Vagina (tissue), 2 donors: ENCODE data around the gene FAM78B. TPM values are rescaled to one million over a fixed set of nuclear protein-coding genes. Genes with fewer than 3 reads are reported as not detected.
A peak's percentile ranks its signal among the peaks of the same experiment; 100 is the strongest.

ENCODE experiments used
- DNase-seq, 2 donors: peaks; one replicate each; pipeline ENCODE4 v3.0.0-alpha.2; 2017; ENCODE audit errors: extremely low spot score in 2 of 2
- H3K27ac ChIP-seq: fragments of 200-600 bp; sonication (generic); one replicate; pipeline ENCODE4 v1.5.1; 2019
- H3K27me3 ChIP-seq: fragments of 200-600 bp; sonication (generic); one replicate; pipeline ENCODE4 v1.5.1; 2019
- H3K36me3 ChIP-seq, 2 donors: fragments of 200-600 bp; sonication (generic); one replicate each; pipeline ENCODE4 v1.5.1; 2017 to 2019
- H3K4me1 ChIP-seq: fragments of 200-600 bp; sonication (generic); one replicate; pipeline ENCODE4 v1.5.1; 2019
- H3K4me3 ChIP-seq, 2 donors: fragments of 200-600 bp; sonication (generic); 1 replicate in 1 of 2; 2 replicates in 1 of 2; pipeline ENCODE4 v1.5.1; 2016 to 2019
- H3K9me3 ChIP-seq: fragments of 200-600 bp; sonication (generic); one replicate; pipeline ENCODE4 v1.5.1; 2019
- CTCF ChIP-seq, 3 experiments: fragments of 450-650 bp in 2 of 3; fragments of 200-600 bp in 1 of 3; sonication (generic) in 1 of 3; IDR thresholded peaks; one replicate each; pipeline ENCODE4 v1.5.1; 2017 to 2019; ENCODE audit warnings: antibody characterized with exemption in 3 of 3, mild to moderate bottlenecking in 2 of 3, moderate library complexity in 2 of 3
- POLR2A ChIP-seq, 2 donors: fragments of 450-650 bp; IDR thresholded peaks; one replicate each; pipeline ENCODE4 v1.6.1; 2017; ENCODE audit warnings: antibody characterized with exemption in 2 of 2, mild to moderate bottlenecking in 2 of 2, moderate library complexity in 2 of 2
- POLR2AphosphoS5 ChIP-seq, 2 donors: sonication (generic); formaldehyde crosslinking; IDR thresholded peaks; one replicate each; pipeline ENCODE4 v1.9.0; 2017; ENCODE audit warnings: antibody characterized with exemption in 2 of 2, mild to moderate bottlenecking in 2 of 2, low read depth in 1 of 2; ENCODE audit not compliant: insufficient read depth in 1 of 2
- intact Hi-C: fragments of 100-400 bp; cut with DNase I; formaldehyde crosslinking; loops from one replicate; pipeline ENCODE4 v1.15.1; 2023
- total RNA-seq: library from RNA; depleted of rRNA; stranded (reverse); fragments of >200 nt; gene quantifications from one replicate; pipeline ENCODE4 v1.2.3, GENCODE V29; 2016

The FAM78B gene
- total RNA-seq, 1 donor from 2014 or later = 4.4 TPM

DNA sequence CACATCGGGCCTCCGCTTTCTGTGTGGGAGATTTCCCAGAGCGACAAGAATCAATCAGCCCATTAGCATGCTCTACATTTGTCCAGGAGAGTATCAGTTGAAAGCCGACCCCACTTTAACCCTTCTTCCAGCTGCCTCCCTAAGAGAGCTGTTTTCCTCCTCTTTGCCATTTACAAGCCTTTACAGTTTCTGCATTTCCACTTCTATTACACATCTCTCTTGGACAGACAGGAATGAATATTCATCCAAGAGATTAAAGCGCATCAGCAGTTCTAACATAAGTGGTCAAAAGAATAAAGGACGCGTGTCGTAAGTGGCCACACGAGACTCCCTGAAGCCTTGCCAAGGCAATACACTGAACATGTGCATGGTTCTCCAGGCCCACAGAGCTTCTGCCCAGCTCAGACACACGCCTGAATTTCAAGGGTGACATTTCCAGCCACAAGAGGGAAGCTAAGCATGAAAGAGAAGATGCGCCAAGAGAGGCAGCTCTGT, 47.3 kb downstream of the FAM78B start:
- DNase-seq = peak; percentile 22 to 40
- no peaks in the 10 kb centered on the region for H3K27me3 ChIP-seq
- no peak overlapping the region for H3K4me3 ChIP-seq
- H3K36me3 ChIP-seq = no peaks in the 10 kb centered on the region
- no peaks in the 10 kb centered on the region for H3K4me1 ChIP-seq
- intact Hi-C loops = no loop called here
- H3K27ac ChIP-seq = no peak overlapping the region
- TF ChIP-seq CTCF (IDR thresholded peaks at IDR 0.05) (no peak), POLR2A (IDR thresholded peaks at IDR 0.05) (no peak), POLR2AphosphoS5 (IDR thresholded peaks at IDR 0.05; ENCODE audit: insufficient read depth in 1 of 2, low read depth in 1 of 2) (no peak)
- no peaks in the 10 kb centered on the region for H3K9me3 ChIP-seq

- no peak overlapping the region for H3K4me3 ChIP-seq
- no peak overlapping the region for H3K27ac ChIP-seq
- intact Hi-C loops = no loop called here
- H3K27me3 ChIP-seq = no peaks in the 10 kb centered on the region
- no peaks in the 10 kb centered on the region for H3K36me3 ChIP-seq
- peak in 1 of 2 donors; percentile 71 for DNase-seq
- H3K9me3 ChIP-seq = no peaks in the 10 kb centered on the region
- TF ChIP-seq POLR2A (IDR thresholded peaks at IDR 0.05) = no peak
- no peak for TF ChIP-seq CTCF (IDR thresholded peaks at IDR 0.05)
- no peak for TF ChIP-seq POLR2AphosphoS5 (IDR thresholded peaks at IDR 0.05; ENCODE audit: insufficient read depth in 1 of 2, low read depth in 1 of 2)
- H3K4me1 ChIP-seq = no peaks in the 10 kb centered on the region
Observed at GRCh38 chr1:166117776-166118175, 49.0 kb downstream of the FAM78B start.

- H3K4me3 ChIP-seq = no peak overlapping the region
- H3K27ac ChIP-seq = no peak overlapping the region
- TF ChIP-seq POLR2A (IDR thresholded peaks at IDR 0.05) (no peak), CTCF (IDR thresholded peaks at IDR 0.05) (no peak), POLR2AphosphoS5 (IDR thresholded peaks at IDR 0.05; ENCODE audit: insufficient read depth in 1 of 2, low read depth in 1 of 2) (no peak)
- H3K27me3 ChIP-seq = no peaks in the 10 kb centered on the region
- intact Hi-C loops = no loop called here
- no peaks in the 10 kb centered on the region for H3K36me3 ChIP-seq
- no peaks in the 10 kb centered on the region for H3K4me1 ChIP-seq
- H3K9me3 ChIP-seq = no peaks in the 10 kb centered on the region
- peak; percentile 58 to 70 for DNase-seq
Observed at GRCh38 chr1:166116026-166116425, 50.8 kb downstream of the FAM78B start.

GRCh38 chr1:166114419-166114818, 52.4 kb downstream of the FAM78B start:
- Histone ChIP-seq H3K9me3 (no peaks in the 10 kb centered on the region), H3K4me1 (no peaks in the 10 kb centered on the region), H3K27me3 (no peaks in the 10 kb centered on the region), H3K36me3 (no peaks in the 10 kb centered on the region), H3K27ac (no peak overlapping the region), H3K4me3 (no peak overlapping the region)
- intact Hi-C loops = no loop called here
- TF ChIP-seq POLR2AphosphoS5 (IDR thresholded peaks at IDR 0.05; ENCODE audit: insufficient read depth in 1 of 2, low read depth in 1 of 2) (no peak), POLR2A (IDR thresholded peaks at IDR 0.05) (no peak), CTCF (IDR thresholded peaks at IDR 0.05) (no peak)
- DNase-seq = peak in 1 of 2 donors; percentile 37

DNA sequence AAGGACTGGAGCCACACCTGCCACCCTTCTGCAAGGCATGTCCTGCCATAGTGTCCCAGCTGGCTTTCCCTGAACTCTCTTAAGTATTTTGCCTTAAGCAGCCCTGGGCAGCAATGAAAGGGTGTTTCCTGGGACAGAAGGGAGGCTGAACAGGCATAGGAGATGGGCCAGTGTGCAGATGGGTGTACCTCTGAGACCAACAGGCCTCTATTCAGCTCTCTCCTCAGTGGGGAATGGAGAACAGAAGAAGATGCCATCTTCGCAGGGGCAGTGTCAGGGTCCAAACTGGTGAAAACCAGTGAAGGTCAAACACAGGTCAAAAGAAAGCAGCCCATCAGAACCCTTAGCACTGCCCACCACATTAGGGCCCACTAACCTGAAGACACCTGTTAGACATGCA, 53.2 kb downstream of the FAM78B start:
- Histone ChIP-seq H3K4me3 (no peak overlapping the region), H3K36me3 (no peaks in the 10 kb centered on the region), H3K27ac (no peak overlapping the region), H3K9me3 (no peaks in the 10 kb centered on the region), H3K27me3 (no peaks in the 10 kb centered on the region), H3K4me1 (no peaks in the 10 kb centered on the region)
- TF ChIP-seq CTCF (IDR thresholded peaks at IDR 0.05) (no peak), POLR2A (IDR thresholded peaks at IDR 0.05) (no peak), POLR2AphosphoS5 (IDR thresholded peaks at IDR 0.05; ENCODE audit: insufficient read depth in 1 of 2, low read depth in 1 of 2) (no peak)
- DNase-seq = peak; percentile 28 to 56
- intact Hi-C loops = no loop called here
